ENCODE measurements around the gene NCBP1. TPM values are rescaled to one million over a fixed set of nuclear protein-coding genes. Genes with fewer than 3 reads are reported as not detected.

The NCBP1 gene
- total RNA-seq, 1 donor from 2014 or later: 30.6 TPM

- H3K36me3 ChIP-seq (ENCODE audit: control insufficient read depth, insufficient read depth, low read length): no peaks in the 10 kb centered on the region
- H3K27me3 ChIP-seq (ENCODE audit: control insufficient read depth, insufficient read depth, low read length): peaks cover 3% of the 10 kb centered on the region
- DNase-seq (ENCODE audit: low read depth): no peak
- no peak overlapping the region for H3K4me3 ChIP-seq (ENCODE audit: low read depth, low read length)
- no peak for TF ChIP-seq CTCF (IDR thresholded peaks at IDR 0.05; ENCODE audit: insufficient read depth, low read length, poor library complexity, severe bottlenecking)
Observed at GRCh38 chr9:97705354-97705950, 71.8 kb downstream of the NCBP1 start.

- Histone ChIP-seq H3K36me3 (ENCODE audit: control insufficient read depth, insufficient read depth, low read length) (no peaks in the 10 kb centered on the region), H3K27me3 (ENCODE audit: control insufficient read depth, insufficient read depth, low read length) (peaks cover 4% of the 10 kb centered on the region), H3K4me3 (ENCODE audit: low read depth, low read length) (no peak overlapping the region)
- no peak for TF ChIP-seq CTCF (IDR thresholded peaks at IDR 0.05; ENCODE audit: insufficient read depth, low read length, poor library complexity, severe bottlenecking)
- DNase-seq (ENCODE audit: low read depth): no peak
Observed at GRCh38 chr9:97706246-97706645, 72.6 kb downstream of the NCBP1 start.

- no peak for DNase-seq (ENCODE audit: low read depth)
- H3K4me3 ChIP-seq (ENCODE audit: low read depth, low read length): no peak overlapping the region
- no peaks in the 10 kb centered on the region for H3K36me3 ChIP-seq (ENCODE audit: control insufficient read depth, insufficient read depth, low read length)
- peaks cover 6% of the 10 kb centered on the region for H3K27me3 ChIP-seq (ENCODE audit: control insufficient read depth, insufficient read depth, low read length)
- TF ChIP-seq CTCF (IDR thresholded peaks at IDR 0.05; ENCODE audit: insufficient read depth, low read length, poor library complexity, severe bottlenecking): peak; percentile 73
Observed at GRCh38 chr9:97710356-97711222, 77.0 kb downstream of the NCBP1 start.

- no peaks in the 10 kb centered on the region for H3K36me3 ChIP-seq (ENCODE audit: control insufficient read depth, insufficient read depth, low read length)
- peaks cover 6% of the 10 kb centered on the region for H3K27me3 ChIP-seq (ENCODE audit: control insufficient read depth, insufficient read depth, low read length)
- no peak overlapping the region for H3K4me3 ChIP-seq (ENCODE audit: low read depth, low read length)
- TF ChIP-seq CTCF (IDR thresholded peaks at IDR 0.05; ENCODE audit: insufficient read depth, low read length, poor library complexity, severe bottlenecking): no peak
- DNase-seq (ENCODE audit: low read depth): no peak
Observed at GRCh38 chr9:97711223-97711626, 77.6 kb downstream of the NCBP1 start.

- TF ChIP-seq CTCF (IDR thresholded peaks at IDR 0.05; ENCODE audit: insufficient read depth, low read length, poor library complexity, severe bottlenecking): no peak
- Histone ChIP-seq H3K36me3 (ENCODE audit: control insufficient read depth, insufficient read depth, low read length) (no peaks in the 10 kb centered on the region), H3K4me3 (ENCODE audit: low read depth, low read length) (no peak overlapping the region), H3K27me3 (ENCODE audit: control insufficient read depth, insufficient read depth, low read length) (peaks cover 3% of the 10 kb centered on the region)
- DNase-seq (ENCODE audit: low read depth): peak; percentile 74
Observed at GRCh38 chr9:97714435-97714834, 80.8 kb downstream of the NCBP1 start.
